Measurements from ENCODE around the gene GABRB2.

- TF ChIP-seq POLR2A (IDR thresholded peaks at IDR 0.05): no peak
- no peak for TF ChIP-seq CTCF (IDR thresholded peaks at IDR 0.05)
These were observed 34.1 kb upstream of the GABRB2 start for GRCh38 chr5:161580621-161581020.

All from uterus (tissue), 2 donors.